H1 (cell line): ENCODE data around the gene CDR2L.

Experiments
- EZH2 ChIP-seq: fragments of 200-600 bp; sonication (generic); IDR thresholded peaks from 2 replicates; pipeline ENCODE4 v1.7.1; 2012; ENCODE audit warnings: low read depth, mild to moderate bottlenecking, moderate library complexity, low read length, inconsistent platforms; ENCODE audit not compliant: severe bottlenecking
- SP1 ChIP-seq: IDR thresholded peaks from 2 replicates; pipeline ENCODE4 v1.6.1; 2011; ENCODE audit warnings: low read depth, low read length
- TCF12 ChIP-seq: IDR thresholded peaks from 2 replicates; pipeline ENCODE4 v1.6.1; 2011; ENCODE audit warnings: low read depth, mild to moderate bottlenecking, low read length
- YY1 ChIP-seq: IDR thresholded peaks from 2 replicates; pipeline ENCODE4 v1.6.1; 2011; ENCODE audit warnings: low read depth, mild to moderate bottlenecking, low read length
- TF ChIP-seq, protein P1 (sequence below), 3 experiments: IDR thresholded peaks; 1 replicate in 2 of 3; 2 replicates in 1 of 3; pipeline versions ENCODE4 v1.5.1 to v1.6.1; 2011; ENCODE audit warnings: low read length in 3 of 3, mild to moderate bottlenecking in 3 of 3, inconsistent platforms in 2 of 3, low read depth in 1 of 3, moderate library complexity in 1 of 3; ENCODE audit not compliant: insufficient read depth in 1 of 3; ENCODE audit errors: control extremely low read depth in 1 of 3

DNA sequence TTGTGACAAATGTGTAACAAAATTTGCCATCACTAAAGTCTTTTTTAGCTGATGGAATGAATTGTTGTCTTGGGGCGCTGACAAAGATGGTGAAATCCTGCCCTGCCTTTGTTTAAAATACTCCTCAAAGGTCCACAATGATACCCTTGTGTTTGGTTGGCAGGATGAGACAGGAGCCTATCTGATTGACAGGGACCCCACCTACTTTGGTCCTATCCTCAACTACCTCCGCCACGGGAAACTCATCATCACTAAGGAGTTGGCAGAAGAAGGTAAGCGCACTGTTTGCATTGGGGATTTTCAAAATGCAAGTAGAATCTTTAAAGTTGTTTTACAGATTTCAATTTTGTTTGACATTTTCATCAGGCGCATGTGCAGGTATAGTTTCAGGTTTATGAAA is 61.6 kb downstream of the CDR2L start:
- TF ChIP-seq SP1 (no peak), TCF12 (no peak), YY1 (no peak), EZH2 (no peak)
- TF ChIP-seq, protein P1, sequence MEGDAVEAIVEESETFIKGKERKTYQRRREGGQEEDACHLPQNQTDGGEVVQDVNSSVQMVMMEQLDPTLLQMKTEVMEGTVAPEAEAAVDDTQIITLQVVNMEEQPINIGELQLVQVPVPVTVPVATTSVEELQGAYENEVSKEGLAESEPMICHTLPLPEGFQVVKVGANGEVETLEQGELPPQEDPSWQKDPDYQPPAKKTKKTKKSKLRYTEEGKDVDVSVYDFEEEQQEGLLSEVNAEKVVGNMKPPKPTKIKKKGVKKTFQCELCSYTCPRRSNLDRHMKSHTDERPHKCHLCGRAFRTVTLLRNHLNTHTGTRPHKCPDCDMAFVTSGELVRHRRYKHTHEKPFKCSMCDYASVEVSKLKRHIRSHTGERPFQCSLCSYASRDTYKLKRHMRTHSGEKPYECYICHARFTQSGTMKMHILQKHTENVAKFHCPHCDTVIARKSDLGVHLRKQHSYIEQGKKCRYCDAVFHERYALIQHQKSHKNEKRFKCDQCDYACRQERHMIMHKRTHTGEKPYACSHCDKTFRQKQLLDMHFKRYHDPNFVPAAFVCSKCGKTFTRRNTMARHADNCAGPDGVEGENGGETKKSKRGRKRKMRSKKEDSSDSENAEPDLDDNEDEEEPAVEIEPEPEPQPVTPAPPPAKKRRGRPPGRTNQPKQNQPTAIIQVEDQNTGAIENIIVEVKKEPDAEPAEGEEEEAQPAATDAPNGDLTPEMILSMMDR (IDR thresholded peaks at IDR 0.05; ENCODE audit: control extremely low read depth in 1 of 3, insufficient read depth in 1 of 3, low read depth in 1 of 3, low read length in 3 of 3), result no peak
